ENCODE results near the gene PDGFB.

GRCh38 chr22:39215070-39215396 is 29.7 kb downstream of the PDGFB start:
- TF ChIP-seq CTCF (conservative IDR thresholded peaks at IDR 0.05) (no peak), EZH2 (IDR thresholded peaks at IDR 0.05; ENCODE audit: low read depth) (no peak)
